Measurements from ENCODE around the gene LAMA2. TPM values are rescaled to one million over a fixed set of nuclear protein-coding genes. Genes with fewer than 3 reads are reported as not detected.

The LAMA2 gene
- total RNA-seq, 2 experiments from 2014 or later, result 2.0 to 3.0 TPM

GRCh38 chr6:129292836-129293235, 409.9 kb downstream of the LAMA2 start:
- H3K27ac Mint-ChIP-seq, result no peak overlapping the region
- H3K4me3 Mint-ChIP-seq, result no peak overlapping the region
- no peak for DNase-seq
- H3K27me3 Mint-ChIP-seq, result peaks cover 12% of the 10 kb centered on the region
- H3K9me3 Mint-ChIP-seq, result no peaks in the 10 kb centered on the region
- H3K4me1 Mint-ChIP-seq, result no peaks in the 10 kb centered on the region
- H3K36me3 Mint-ChIP-seq, result no peaks in the 10 kb centered on the region

- Mint-ChIP-seq H3K36me3 (no peaks in the 10 kb centered on the region), H3K27ac (no peak overlapping the region), H3K4me3 (no peak overlapping the region), H3K9me3 (no peaks in the 10 kb centered on the region), H3K4me1 (no peaks in the 10 kb centered on the region), H3K27me3 (peaks cover 3% of the 10 kb centered on the region)
- no peak for DNase-seq
These were observed 414.7 kb downstream of the LAMA2 start for GRCh38 chr6:129297592-129297991.

GRCh38 chr6:129302671-129303070, 419.7 kb downstream of the LAMA2 start:
- H3K4me3 Mint-ChIP-seq, result no peak overlapping the region
- H3K36me3 Mint-ChIP-seq, result no peaks in the 10 kb centered on the region
- peaks cover 21% of the 10 kb centered on the region for H3K27me3 Mint-ChIP-seq
- no peak for DNase-seq
- no peak overlapping the region for H3K27ac Mint-ChIP-seq
- H3K4me1 Mint-ChIP-seq, result no peaks in the 10 kb centered on the region
- no peaks in the 10 kb centered on the region for H3K9me3 Mint-ChIP-seq

GRCh38 chr6:129306826-129307225, 423.9 kb downstream of the LAMA2 start:
- H3K4me1 Mint-ChIP-seq, result no peaks in the 10 kb centered on the region
- H3K27me3 Mint-ChIP-seq, result peaks cover 21% of the 10 kb centered on the region
- no peaks in the 10 kb centered on the region for H3K36me3 Mint-ChIP-seq
- H3K27ac Mint-ChIP-seq, result no peak overlapping the region
- no peak overlapping the region for H3K4me3 Mint-ChIP-seq
- no peaks in the 10 kb centered on the region for H3K9me3 Mint-ChIP-seq
- DNase-seq, result no peak

- Mint-ChIP-seq H3K4me3 (no peak overlapping the region), H3K27ac (no peak overlapping the region), H3K9me3 (no peaks in the 10 kb centered on the region), H3K27me3 (peaks cover 21% of the 10 kb centered on the region), H3K4me1 (no peaks in the 10 kb centered on the region), H3K36me3 (no peaks in the 10 kb centered on the region)
- DNase-seq, result no peak
These were observed 424.9 kb downstream of the LAMA2 start for GRCh38 chr6:129307845-129308244.

- Mint-ChIP-seq H3K4me1 (no peaks in the 10 kb centered on the region), H3K27me3 (peaks cover 14% of the 10 kb centered on the region), H3K9me3 (no peaks in the 10 kb centered on the region), H3K27ac (no peak overlapping the region), H3K4me3 (no peak overlapping the region), H3K36me3 (no peaks in the 10 kb centered on the region)
- DNase-seq, result no peak
These were observed 426.2 kb downstream of the LAMA2 start for GRCh38 chr6:129309154-129309553.

- no peak overlapping the region for H3K27ac Mint-ChIP-seq
- no peaks in the 10 kb centered on the region for H3K4me1 Mint-ChIP-seq
- no peak overlapping the region for H3K4me3 Mint-ChIP-seq
- H3K27me3 Mint-ChIP-seq, result peaks cover 18% of the 10 kb centered on the region
- H3K9me3 Mint-ChIP-seq, result no peaks in the 10 kb centered on the region
- H3K36me3 Mint-ChIP-seq, result no peaks in the 10 kb centered on the region
- no peak for DNase-seq
These were observed 429.9 kb downstream of the LAMA2 start for GRCh38 chr6:129312880-129313279.

GRCh38 chr6:129314575-129314974, 431.6 kb downstream of the LAMA2 start:
- H3K4me3 Mint-ChIP-seq, result no peak overlapping the region
- DNase-seq, result no peak
- H3K27me3 Mint-ChIP-seq, result peaks cover 24% of the 10 kb centered on the region
- H3K36me3 Mint-ChIP-seq, result no peaks in the 10 kb centered on the region
- H3K27ac Mint-ChIP-seq, result no peak overlapping the region
- H3K4me1 Mint-ChIP-seq, result no peaks in the 10 kb centered on the region
- H3K9me3 Mint-ChIP-seq, result no peaks in the 10 kb centered on the region

- H3K9me3 Mint-ChIP-seq, result no peaks in the 10 kb centered on the region
- no peak for DNase-seq
- no peaks in the 10 kb centered on the region for H3K36me3 Mint-ChIP-seq
- peak overlapping the region; percentile 5 for H3K27ac Mint-ChIP-seq
- no peaks in the 10 kb centered on the region for H3K4me1 Mint-ChIP-seq
- H3K27me3 Mint-ChIP-seq, result peaks cover 28% of the 10 kb centered on the region
- H3K4me3 Mint-ChIP-seq, result no peak overlapping the region
These were observed 435.2 kb downstream of the LAMA2 start for GRCh38 chr6:129317931-129318820.

- Mint-ChIP-seq H3K36me3 (no peaks in the 10 kb centered on the region), H3K9me3 (no peaks in the 10 kb centered on the region), H3K27ac (no peak overlapping the region), H3K27me3 (peaks cover 25% of the 10 kb centered on the region), H3K4me1 (no peaks in the 10 kb centered on the region), H3K4me3 (no peak overlapping the region)
- no peak for DNase-seq
These were observed 438.0 kb downstream of the LAMA2 start for GRCh38 chr6:129320892-129321291.

- Mint-ChIP-seq H3K4me1 (no peaks in the 10 kb centered on the region), H3K4me3 (no peak overlapping the region), H3K9me3 (no peaks in the 10 kb centered on the region), H3K27ac (no peak overlapping the region), H3K27me3 (peaks cover 21% of the 10 kb centered on the region), H3K36me3 (no peaks in the 10 kb centered on the region)
- no peak for DNase-seq
These were observed 438.4 kb downstream of the LAMA2 start for GRCh38 chr6:129321303-129321702.

GRCh38 chr6:129324345-129324744, 441.4 kb downstream of the LAMA2 start:
- H3K4me1 Mint-ChIP-seq, result no peaks in the 10 kb centered on the region
- H3K27ac Mint-ChIP-seq, result no peak overlapping the region
- no peak overlapping the region for H3K4me3 Mint-ChIP-seq
- DNase-seq, result no peak
- no peaks in the 10 kb centered on the region for H3K36me3 Mint-ChIP-seq
- no peaks in the 10 kb centered on the region for H3K9me3 Mint-ChIP-seq
- peaks cover 8% of the 10 kb centered on the region for H3K27me3 Mint-ChIP-seq

GRCh38 chr6:129329678-129330077, 446.7 kb downstream of the LAMA2 start:
- H3K36me3 Mint-ChIP-seq, result no peaks in the 10 kb centered on the region
- H3K27me3 Mint-ChIP-seq, result peaks cover 10% of the 10 kb centered on the region
- no peak for DNase-seq
- H3K4me3 Mint-ChIP-seq, result no peak overlapping the region
- no peaks in the 10 kb centered on the region for H3K9me3 Mint-ChIP-seq
- H3K27ac Mint-ChIP-seq, result no peak overlapping the region
- H3K4me1 Mint-ChIP-seq, result no peaks in the 10 kb centered on the region

- H3K27ac Mint-ChIP-seq, result no peak overlapping the region
- DNase-seq, result no peak
- H3K4me3 Mint-ChIP-seq, result no peak overlapping the region
- no peaks in the 10 kb centered on the region for H3K36me3 Mint-ChIP-seq
- no peaks in the 10 kb centered on the region for H3K9me3 Mint-ChIP-seq
- no peaks in the 10 kb centered on the region for H3K4me1 Mint-ChIP-seq
- peaks cover 15% of the 10 kb centered on the region for H3K27me3 Mint-ChIP-seq
These were observed 448.7 kb downstream of the LAMA2 start for GRCh38 chr6:129331450-129332138.

GRCh38 chr6:129335792-129336191, 452.9 kb downstream of the LAMA2 start:
- no peak for DNase-seq
- Mint-ChIP-seq H3K27me3 (peaks cover 25% of the 10 kb centered on the region), H3K4me3 (no peak overlapping the region), H3K9me3 (no peaks in the 10 kb centered on the region), H3K4me1 (no peaks in the 10 kb centered on the region), H3K36me3 (no peaks in the 10 kb centered on the region), H3K27ac (no peak overlapping the region)

- Mint-ChIP-seq H3K36me3 (no peaks in the 10 kb centered on the region), H3K4me1 (no peaks in the 10 kb centered on the region), H3K4me3 (no peak overlapping the region), H3K27ac (no peak overlapping the region), H3K9me3 (no peaks in the 10 kb centered on the region), H3K27me3 (peaks cover 25% of the 10 kb centered on the region)
- DNase-seq, result no peak
These were observed 455.7 kb downstream of the LAMA2 start for GRCh38 chr6:129338683-129339082.
